Vagina (tissue), 2 donors: Measurements from ENCODE around the gene DYSF. TPM values are rescaled to one million over a fixed set of nuclear protein-coding genes. Genes with fewer than 3 reads are reported as not detected.

Experiments
- DNase-seq, 2 donors: peaks; one replicate each; pipeline ENCODE4 v3.0.0-alpha.2; 2017; ENCODE audit errors: extremely low spot score in 2 of 2
- H3K27ac ChIP-seq: fragments of 200-600 bp; sonication (generic); one replicate; pipeline ENCODE4 v1.5.1; 2019
- H3K27me3 ChIP-seq: fragments of 200-600 bp; sonication (generic); one replicate; pipeline ENCODE4 v1.5.1; 2019
- H3K36me3 ChIP-seq, 2 donors: fragments of 200-600 bp; sonication (generic); one replicate each; pipeline ENCODE4 v1.5.1; 2017 to 2019
- H3K4me1 ChIP-seq: fragments of 200-600 bp; sonication (generic); one replicate; pipeline ENCODE4 v1.5.1; 2019
- H3K4me3 ChIP-seq, 2 donors: fragments of 200-600 bp; sonication (generic); 1 replicate in 1 of 2; 2 replicates in 1 of 2; pipeline ENCODE4 v1.5.1; 2016 to 2019
- H3K9me3 ChIP-seq: fragments of 200-600 bp; sonication (generic); one replicate; pipeline ENCODE4 v1.5.1; 2019
- CTCF ChIP-seq, 3 experiments: fragments of 450-650 bp in 2 of 3; fragments of 200-600 bp in 1 of 3; sonication (generic) in 1 of 3; IDR thresholded peaks; one replicate each; pipeline ENCODE4 v1.5.1; 2017 to 2019; ENCODE audit warnings: antibody characterized with exemption in 3 of 3, mild to moderate bottlenecking in 2 of 3, moderate library complexity in 2 of 3
- POLR2A ChIP-seq, 2 donors: fragments of 450-650 bp; IDR thresholded peaks; one replicate each; pipeline ENCODE4 v1.6.1; 2017; ENCODE audit warnings: antibody characterized with exemption in 2 of 2, mild to moderate bottlenecking in 2 of 2, moderate library complexity in 2 of 2
- POLR2AphosphoS5 ChIP-seq, 2 donors: sonication (generic); formaldehyde crosslinking; IDR thresholded peaks; one replicate each; pipeline ENCODE4 v1.9.0; 2017; ENCODE audit warnings: antibody characterized with exemption in 2 of 2, mild to moderate bottlenecking in 2 of 2, low read depth in 1 of 2; ENCODE audit not compliant: insufficient read depth in 1 of 2
- intact Hi-C: fragments of 100-400 bp; cut with DNase I; formaldehyde crosslinking; loops from one replicate; pipeline ENCODE4 v1.15.1; 2023
- total RNA-seq: library from RNA; depleted of rRNA; stranded (reverse); fragments of >200 nt; gene quantifications from one replicate; pipeline ENCODE4 v1.2.3, GENCODE V29; 2016

Gene DYSF
- total RNA-seq, 1 donor from 2014 or later = 10.1 TPM

GRCh38 chr2:71476495-71476894, 23.1 kb downstream of the DYSF start:
- DNase-seq = no peak
- Histone ChIP-seq H3K4me1 (no peaks in the 10 kb centered on the region), H3K36me3 (no peaks in the 10 kb centered on the region), H3K27me3 (no peaks in the 10 kb centered on the region), H3K27ac (no peak overlapping the region), H3K9me3 (no peaks in the 10 kb centered on the region), H3K4me3 (no peak overlapping the region)
- intact Hi-C loops = no loop called here
- TF ChIP-seq POLR2A (IDR thresholded peaks at IDR 0.05) = no peak
- TF ChIP-seq POLR2AphosphoS5 (IDR thresholded peaks at IDR 0.05; ENCODE audit: insufficient read depth in 1 of 2, low read depth in 1 of 2) = no peak
- TF ChIP-seq CTCF (IDR thresholded peaks at IDR 0.05) = no peak

- no peaks in the 10 kb centered on the region for H3K9me3 ChIP-seq
- no peaks in the 10 kb centered on the region for H3K27me3 ChIP-seq
- H3K4me3 ChIP-seq = no peak overlapping the region
- no peak overlapping the region for H3K27ac ChIP-seq
- H3K36me3 ChIP-seq = no peaks in the 10 kb centered on the region
- TF ChIP-seq POLR2AphosphoS5 (IDR thresholded peaks at IDR 0.05; ENCODE audit: insufficient read depth in 1 of 2, low read depth in 1 of 2) (no peak), POLR2A (IDR thresholded peaks at IDR 0.05) (no peak), CTCF (IDR thresholded peaks at IDR 0.05) (no peak)
- no peaks in the 10 kb centered on the region for H3K4me1 ChIP-seq
- DNase-seq = no peak
- intact Hi-C loops = no loop called here
Measured at GRCh38 chr2:71477231-71477691, 23.9 kb downstream of the DYSF start.

GRCh38 chr2:71478806-71479205, 25.4 kb downstream of the DYSF start:
- TF ChIP-seq POLR2AphosphoS5 (IDR thresholded peaks at IDR 0.05; ENCODE audit: insufficient read depth in 1 of 2, low read depth in 1 of 2) (no peak), POLR2A (IDR thresholded peaks at IDR 0.05) (no peak), CTCF (IDR thresholded peaks at IDR 0.05) (no peak)
- intact Hi-C loops = no loop called here
- no peaks in the 10 kb centered on the region for H3K9me3 ChIP-seq
- no peaks in the 10 kb centered on the region for H3K27me3 ChIP-seq
- H3K4me3 ChIP-seq = no peak overlapping the region
- no peak for DNase-seq
- H3K27ac ChIP-seq = no peak overlapping the region
- no peaks in the 10 kb centered on the region for H3K36me3 ChIP-seq
- no peaks in the 10 kb centered on the region for H3K4me1 ChIP-seq

GRCh38 chr2:71479261-71479660, 25.9 kb downstream of the DYSF start:
- DNase-seq = no peak
- Histone ChIP-seq H3K27ac (no peak overlapping the region), H3K4me3 (no peak overlapping the region), H3K27me3 (no peaks in the 10 kb centered on the region), H3K4me1 (no peaks in the 10 kb centered on the region), H3K36me3 (no peaks in the 10 kb centered on the region), H3K9me3 (no peaks in the 10 kb centered on the region)
- intact Hi-C loops = no loop called here
- no peak for TF ChIP-seq POLR2AphosphoS5 (IDR thresholded peaks at IDR 0.05; ENCODE audit: insufficient read depth in 1 of 2, low read depth in 1 of 2)

GRCh38 chr2:71481111-71481510, 27.8 kb downstream of the DYSF start:
- no peaks in the 10 kb centered on the region for H3K36me3 ChIP-seq
- H3K27me3 ChIP-seq = no peaks in the 10 kb centered on the region
- H3K4me1 ChIP-seq = no peaks in the 10 kb centered on the region
- no peak overlapping the region for H3K4me3 ChIP-seq
- DNase-seq = no peak
- H3K27ac ChIP-seq = no peak overlapping the region
- no peak for TF ChIP-seq POLR2AphosphoS5 (IDR thresholded peaks at IDR 0.05; ENCODE audit: insufficient read depth in 1 of 2, low read depth in 1 of 2)
- no peak for TF ChIP-seq POLR2A (IDR thresholded peaks at IDR 0.05)
- TF ChIP-seq CTCF (IDR thresholded peaks at IDR 0.05) = no peak
- H3K9me3 ChIP-seq = no peaks in the 10 kb centered on the region
- intact Hi-C loops = no loop called here
